Breast epithelium (tissue), 3 donors: ENCODE results near the gene ZMAT5.

Experiments
- POLR2A ChIP-seq: fragments of 450-650 bp; IDR thresholded peaks from one replicate; pipeline ENCODE4 v1.6.1; 2016; ENCODE audit warnings: antibody characterized with exemption, mild to moderate bottlenecking, moderate library complexity
- TF ChIP-seq, protein P1 (sequence below), 3 donors: fragments of 450-650 bp; IDR thresholded peaks; one replicate each; pipeline ENCODE4 v1.5.1; 2016 to 2017; ENCODE audit warnings: antibody characterized with exemption in 3 of 3, mild to moderate bottlenecking in 3 of 3, moderate library complexity in 3 of 3

DNA sequence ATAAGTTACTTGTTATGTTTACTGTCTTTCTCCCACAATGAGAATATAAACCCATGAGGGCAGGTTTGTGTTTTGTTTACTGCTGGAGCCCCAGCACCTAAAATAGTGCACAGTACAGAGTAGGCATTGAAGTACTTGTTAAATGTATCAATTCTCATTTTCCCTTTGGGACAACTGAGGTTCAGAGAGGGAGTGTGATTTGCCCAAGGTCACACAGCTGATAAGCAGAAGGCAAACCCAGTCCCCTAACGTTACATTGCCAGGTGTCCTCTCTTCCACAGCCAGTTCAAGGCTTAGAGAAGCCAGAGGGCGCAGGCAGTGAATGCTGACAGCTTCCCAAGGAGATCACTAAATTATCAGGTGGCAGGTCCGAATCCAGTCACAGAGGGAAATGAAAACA lies 16.8 kb downstream of the ZMAT5 start:
- TF ChIP-seq POLR2A, result no peak
- TF ChIP-seq, protein P1, sequence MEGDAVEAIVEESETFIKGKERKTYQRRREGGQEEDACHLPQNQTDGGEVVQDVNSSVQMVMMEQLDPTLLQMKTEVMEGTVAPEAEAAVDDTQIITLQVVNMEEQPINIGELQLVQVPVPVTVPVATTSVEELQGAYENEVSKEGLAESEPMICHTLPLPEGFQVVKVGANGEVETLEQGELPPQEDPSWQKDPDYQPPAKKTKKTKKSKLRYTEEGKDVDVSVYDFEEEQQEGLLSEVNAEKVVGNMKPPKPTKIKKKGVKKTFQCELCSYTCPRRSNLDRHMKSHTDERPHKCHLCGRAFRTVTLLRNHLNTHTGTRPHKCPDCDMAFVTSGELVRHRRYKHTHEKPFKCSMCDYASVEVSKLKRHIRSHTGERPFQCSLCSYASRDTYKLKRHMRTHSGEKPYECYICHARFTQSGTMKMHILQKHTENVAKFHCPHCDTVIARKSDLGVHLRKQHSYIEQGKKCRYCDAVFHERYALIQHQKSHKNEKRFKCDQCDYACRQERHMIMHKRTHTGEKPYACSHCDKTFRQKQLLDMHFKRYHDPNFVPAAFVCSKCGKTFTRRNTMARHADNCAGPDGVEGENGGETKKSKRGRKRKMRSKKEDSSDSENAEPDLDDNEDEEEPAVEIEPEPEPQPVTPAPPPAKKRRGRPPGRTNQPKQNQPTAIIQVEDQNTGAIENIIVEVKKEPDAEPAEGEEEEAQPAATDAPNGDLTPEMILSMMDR (IDR thresholded peaks at IDR 0.05), result no peak
